HEK293 (cell line): ENCODE results near the gene CCDC85B.
A peak's percentile ranks its signal among the peaks of the same experiment; 100 is the strongest.

Experiments
- CTCF ChIA-PET: fragments of 350-600 bp; formaldehyde crosslinking; extraction: SDS; loops from one replicate; lab custom pipeline; 2021; ENCODE audit warnings: antibody characterized with exemption; lab: Yijun Ruan, JAX
- POLR2A ChIA-PET: fragments of 300-600 bp; formaldehyde crosslinking; extraction: SDS; loops from one replicate; lab custom pipeline; 2020; ENCODE audit warnings: antibody characterized with exemption, inconsistent platforms; lab: Yijun Ruan, JAX
- H3K27ac ChIP-seq: fragments of 200-500 bp; sonication (Bioruptor generic); 2 replicates; pipeline ENCODE4 v1.5.1; 2014; ENCODE audit warnings: low read depth, low read length, control low read depth, inconsistent platforms; ENCODE audit errors: extremely low read depth
- H3K36me3 ChIP-seq, 2 experiments: fragments of 200-500 bp in 1 of 2; sonication (Bioruptor generic) in 1 of 2; 1 replicate in 1 of 2; 2 replicates in 1 of 2; pipeline ENCODE4 v1.5.1; 2014 to 2017; ENCODE audit warnings: inconsistent platforms in 2 of 2, low read length in 2 of 2; ENCODE audit not compliant: control insufficient read depth in 2 of 2, insufficient read depth in 1 of 2
- H3K4me1 ChIP-seq: fragments of 200-500 bp; sonication (Bioruptor generic); 2 replicates; pipeline ENCODE4 v1.5.1; 2014; ENCODE audit warnings: mild to moderate bottlenecking, low read length, inconsistent platforms; ENCODE audit not compliant: control insufficient read depth, insufficient read depth
- H3K4me3 ChIP-seq: 2 replicates; pipeline ENCODE4 v1.5.1; 2011; ENCODE audit warnings: low read depth, mild to moderate bottlenecking, control low read depth, low read length, moderate library complexity
- H3K9me3 ChIP-seq: fragments of 200-500 bp; sonication (Bioruptor generic); 2 replicates; pipeline ENCODE4 v1.5.1; 2014; ENCODE audit warnings: low read depth, low read length, inconsistent platforms; ENCODE audit not compliant: control insufficient read depth, insufficient read depth
- HOXA7 ChIP-seq: sonication (generic); formaldehyde crosslinking; IDR thresholded peaks from 2 replicates; pipeline ENCODE4 v1.8.1; 2022; ENCODE audit warnings: missing genetic modification reagents, borderline replicate concordance
- KLF10 ChIP-seq: fragments of 450-650 bp; IDR thresholded peaks from 2 replicates; pipeline ENCODE4 v1.5.1; 2018; ENCODE audit warnings: missing biosample characterization, mild to moderate bottlenecking, missing genetic modification characterization
- SP7 ChIP-seq: fragments of 450-650 bp; formaldehyde crosslinking; IDR thresholded peaks from 2 replicates; pipeline ENCODE4 v1.5.1; 2016; ENCODE audit warnings: missing biosample characterization, missing genetic modification characterization
- ZBTB17 ChIP-seq: fragments of 450-650 bp; formaldehyde crosslinking; IDR thresholded peaks from 2 replicates; pipeline ENCODE4 v1.5.1; 2016; ENCODE audit warnings: missing biosample characterization, missing genetic modification characterization
- ZBTB20 ChIP-seq: fragments of 450-650 bp; formaldehyde crosslinking; IDR thresholded peaks from 2 replicates; pipeline ENCODE4 v1.5.1; 2016; ENCODE audit warnings: missing biosample characterization, missing genetic modification characterization
- ZBTB8A ChIP-seq: fragments of 450-650 bp; formaldehyde crosslinking; IDR thresholded peaks from 2 replicates; pipeline ENCODE4 v1.5.1; 2016; ENCODE audit warnings: missing biosample characterization, missing genetic modification characterization
- ZFP37 ChIP-seq: fragments of 450-650 bp; formaldehyde crosslinking; IDR thresholded peaks from 2 replicates; pipeline ENCODE4 v1.5.1; 2016; ENCODE audit warnings: missing biosample characterization, missing genetic modification characterization
- ZFP69B ChIP-seq: fragments of 450-650 bp; formaldehyde crosslinking; IDR thresholded peaks from 2 replicates; pipeline ENCODE4 v1.5.1; 2016; ENCODE audit warnings: missing biosample characterization, missing genetic modification characterization
- ZNF16 ChIP-seq: fragments of 450-650 bp; formaldehyde crosslinking; IDR thresholded peaks from 2 replicates; pipeline ENCODE4 v1.5.1; 2016; ENCODE audit warnings: low read depth, missing biosample characterization, missing genetic modification characterization
- ZNF184 ChIP-seq: fragments of 450-650 bp; IDR thresholded peaks from 2 replicates; pipeline ENCODE4 v1.5.1; 2018; ENCODE audit warnings: missing biosample characterization, mild to moderate bottlenecking, missing genetic modification characterization
- ZNF350 ChIP-seq: fragments of 450-650 bp; formaldehyde crosslinking; IDR thresholded peaks from 2 replicates; pipeline ENCODE4 v1.5.0; 2017; ENCODE audit warnings: missing biosample characterization, mild to moderate bottlenecking, missing genetic modification characterization
- ZNF394 ChIP-seq: fragments of 450-650 bp; formaldehyde crosslinking; IDR thresholded peaks from 2 replicates; pipeline ENCODE4 v1.5.1; 2016; ENCODE audit warnings: missing biosample characterization, missing genetic modification characterization, mild to moderate bottlenecking, moderate library complexity, borderline replicate concordance
- ZNF423 ChIP-seq: fragments of 450-650 bp; formaldehyde crosslinking; IDR thresholded peaks from 2 replicates; pipeline ENCODE4 v1.5.1; 2016; ENCODE audit warnings: missing biosample characterization, missing genetic modification characterization
- ZNF514 ChIP-seq: fragments of 450-650 bp; formaldehyde crosslinking; IDR thresholded peaks from 2 replicates; pipeline ENCODE4 v1.5.1; 2016; ENCODE audit warnings: missing biosample characterization, missing genetic modification characterization
- ZNF555 ChIP-seq: fragments of 450-650 bp; formaldehyde crosslinking; conservative IDR thresholded peaks from 2 replicates; pipeline ENCODE4 v1.5.1; 2017; ENCODE audit warnings: missing biosample characterization, mild to moderate bottlenecking, missing genetic modification characterization, inconsistent platforms
- ZNF610 ChIP-seq: fragments of 450-650 bp; formaldehyde crosslinking; IDR thresholded peaks from 2 replicates; pipeline ENCODE4 v1.5.1; 2016; ENCODE audit warnings: missing biosample characterization, missing genetic modification characterization, borderline replicate concordance
- ZNF677 ChIP-seq: fragments of 450-650 bp; IDR thresholded peaks from 2 replicates; pipeline ENCODE4 v1.5.0; 2018; ENCODE audit warnings: missing biosample characterization, mild to moderate bottlenecking, missing genetic modification characterization, moderate library complexity
- ZNF843 ChIP-seq: fragments of 450-650 bp; formaldehyde crosslinking; IDR thresholded peaks from 2 replicates; pipeline ENCODE4 v1.5.1; 2016; ENCODE audit warnings: missing biosample characterization, missing genetic modification characterization
- TF ChIP-seq, protein P1 (sequence below): fragments of 450-650 bp; formaldehyde crosslinking; optimal IDR thresholded peaks from 2 replicates; pipeline ENCODE3; 2016; ENCODE audit warnings: missing biosample characterization, mild to moderate bottlenecking, missing genetic modification characterization
- TF ChIP-seq, protein P2 (sequence below): fragments of 450-650 bp; formaldehyde crosslinking; IDR thresholded peaks from 2 replicates; pipeline ENCODE4 v1.5.1; 2016; ENCODE audit warnings: missing biosample characterization, missing genetic modification characterization, low read depth
- TF ChIP-seq, protein P3 (sequence below): fragments of 450-650 bp; IDR thresholded peaks from 2 replicates; pipeline ENCODE4 v1.5.1; 2018; ENCODE audit warnings: missing biosample characterization, missing genetic modification characterization
- TF ChIP-seq, protein P4 (sequence below): fragments of 450-650 bp; formaldehyde crosslinking; IDR thresholded peaks from 2 replicates; pipeline ENCODE4 v1.5.1; 2016; ENCODE audit warnings: missing biosample characterization, missing genetic modification characterization, borderline replicate concordance
- TF ChIP-seq, protein P5 (sequence below): fragments of 450-650 bp; formaldehyde crosslinking; IDR thresholded peaks from 2 replicates; pipeline ENCODE4 v1.5.1; 2016; ENCODE audit warnings: missing biosample characterization, missing genetic modification characterization
- TF ChIP-seq, protein P6 (sequence below): fragments of 450-650 bp; formaldehyde crosslinking; IDR thresholded peaks from 2 replicates; pipeline ENCODE4 v1.5.0; 2017; ENCODE audit warnings: missing biosample characterization, missing genetic modification characterization, borderline replicate concordance
- TF ChIP-seq, protein P7 (sequence below): fragments of 450-650 bp; formaldehyde crosslinking; IDR thresholded peaks from 2 replicates; pipeline ENCODE4 v1.5.1; 2016; ENCODE audit warnings: missing biosample characterization, missing genetic modification characterization

The CCDC85B gene

DNA sequence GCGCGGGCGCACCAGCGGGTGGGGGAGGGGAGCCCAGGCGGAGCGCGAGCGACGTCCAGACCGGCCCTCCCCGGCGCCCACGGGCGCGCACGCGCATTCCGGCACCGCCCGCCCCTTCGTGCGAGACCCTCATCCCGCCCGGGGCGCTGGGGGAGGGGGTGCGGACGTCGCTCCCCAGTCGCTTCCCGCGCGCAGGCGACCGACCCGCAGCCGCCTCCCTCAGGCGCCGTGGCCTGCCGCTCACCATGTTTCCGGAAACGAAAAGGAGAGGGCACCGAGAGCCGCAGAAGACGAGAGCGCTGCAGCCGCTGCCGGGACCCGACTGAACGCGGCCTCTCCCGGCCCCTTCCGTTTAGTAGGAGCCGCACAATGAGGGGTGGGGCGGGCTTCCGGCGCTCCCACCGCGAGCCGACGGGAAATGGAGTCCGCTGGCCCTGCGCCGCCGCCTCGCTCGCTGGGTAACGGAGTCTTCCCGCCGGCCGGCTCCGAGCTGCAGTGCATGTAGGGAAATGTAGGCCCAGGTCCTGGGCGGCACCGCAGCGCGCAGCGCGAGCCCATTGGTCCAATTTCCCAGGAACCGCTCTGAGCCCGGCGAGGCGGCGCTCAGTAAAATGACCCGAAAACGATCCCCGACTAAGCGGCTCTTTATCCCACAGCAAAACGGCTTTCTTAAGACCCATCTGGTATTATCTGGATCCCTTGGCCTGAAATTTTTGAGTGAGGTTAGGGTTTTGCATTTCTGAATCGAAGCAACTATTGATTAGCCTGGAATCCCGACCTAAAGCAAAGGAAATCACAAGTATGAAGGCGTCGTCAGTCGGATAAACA lies 32.4 kb upstream of the CCDC85B start, which contains the start of gene CFL1:
Gene CFL1 (minus strand): TSS at position 328 of the 828 bp plus-strand sequence. CDS start 81 bp downstream, at position 247.
- ChIA-PET POLR2A (interaction anchor here (0.6 to 6.5 kb wide), 29 partner anchors 9 to 308 kb away, joined by 3 to 121 read pairs (median 4); partner anchors contain the start of genes BANF1, CCDC85B, EIF1AD and FIBP), CTCF (interaction anchor here (0.6 to 6.3 kb wide), 7 partner anchors 12 to 252 kb away, joined by 3 to 118 read pairs (median 4); partner anchors contain the start of genes CCDC85B and FIBP)
- Histone ChIP-seq H3K27ac (peak within 1 kb of the TSS; percentile 92), H3K4me1 (peaks cover 4% of the 10 kb centered on the region; the same call in 1 of the 2 replicates), H3K9me3 (no peaks in the 10 kb centered on the region), H3K4me3 (peak within 1 kb of the TSS; percentile 95), H3K36me3 (peaks cover 0 to 54% of the 10 kb centered on the region in 2 experiments; a peak in 1 of 3 replicates)
- TF ChIP-seq ZNF350 (tag by site-specific recombination) = no peak
- peak; percentile 89 for TF ChIP-seq KLF10 (tag by site-specific recombination)
- peak; percentile 83 for TF ChIP-seq ZBTB17 (tag by site-specific recombination)
- TF ChIP-seq ZNF184 (tag by site-specific recombination) = no peak
- TF ChIP-seq, protein P1, sequence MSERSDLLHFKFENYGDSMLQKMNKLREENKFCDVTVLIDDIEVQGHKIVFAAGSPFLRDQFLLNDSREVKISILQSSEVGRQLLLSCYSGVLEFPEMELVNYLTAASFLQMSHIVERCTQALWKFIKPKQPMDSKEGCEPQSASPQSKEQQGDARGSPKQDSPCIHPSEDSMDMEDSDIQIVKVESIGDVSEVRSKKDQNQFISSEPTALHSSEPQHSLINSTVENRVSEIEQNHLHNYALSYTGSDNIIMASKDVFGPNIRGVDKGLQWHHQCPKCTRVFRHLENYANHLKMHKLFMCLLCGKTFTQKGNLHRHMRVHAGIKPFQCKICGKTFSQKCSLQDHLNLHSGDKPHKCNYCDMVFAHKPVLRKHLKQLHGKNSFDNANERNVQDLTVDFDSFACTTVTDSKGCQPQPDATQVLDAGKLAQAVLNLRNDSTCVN (tag by site-specific recombination) = no peak
- no peak for TF ChIP-seq ZNF555 (tag by site-specific recombination)
- TF ChIP-seq ZNF423 = no peak
- TF ChIP-seq ZBTB8A (tag by site-specific recombination) = 0 out of 2 replicates have a peak, but pooled peaks have one; percentile 20
- TF ChIP-seq SP7 (tag by site-specific recombination) = peak; percentile 38
- TF ChIP-seq, protein P2, sequence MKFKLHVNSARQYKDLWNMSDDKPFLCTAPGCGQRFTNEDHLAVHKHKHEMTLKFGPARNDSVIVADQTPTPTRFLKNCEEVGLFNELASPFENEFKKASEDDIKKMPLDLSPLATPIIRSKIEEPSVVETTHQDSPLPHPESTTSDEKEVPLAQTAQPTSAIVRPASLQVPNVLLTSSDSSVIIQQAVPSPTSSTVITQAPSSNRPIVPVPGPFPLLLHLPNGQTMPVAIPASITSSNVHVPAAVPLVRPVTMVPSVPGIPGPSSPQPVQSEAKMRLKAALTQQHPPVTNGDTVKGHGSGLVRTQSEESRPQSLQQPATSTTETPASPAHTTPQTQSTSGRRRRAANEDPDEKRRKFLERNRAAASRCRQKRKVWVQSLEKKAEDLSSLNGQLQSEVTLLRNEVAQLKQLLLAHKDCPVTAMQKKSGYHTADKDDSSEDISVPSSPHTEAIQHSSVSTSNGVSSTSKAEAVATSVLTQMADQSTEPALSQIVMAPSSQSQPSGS (tag by site-specific recombination) = no peak
- peak; percentile 26 for TF ChIP-seq ZBTB20 (tag by site-specific recombination)
- TF ChIP-seq ZFP69B (tag by site-specific recombination) = no peak
- no peak for TF ChIP-seq ZNF16 (tag by site-specific recombination)
- peak; percentile 79; the same call in 1 of the 2 replicates for TF ChIP-seq ZNF610 (tag by site-specific recombination)
- no peak for TF ChIP-seq ZFP37 (tag by site-specific recombination)
- TF ChIP-seq, protein P3, sequence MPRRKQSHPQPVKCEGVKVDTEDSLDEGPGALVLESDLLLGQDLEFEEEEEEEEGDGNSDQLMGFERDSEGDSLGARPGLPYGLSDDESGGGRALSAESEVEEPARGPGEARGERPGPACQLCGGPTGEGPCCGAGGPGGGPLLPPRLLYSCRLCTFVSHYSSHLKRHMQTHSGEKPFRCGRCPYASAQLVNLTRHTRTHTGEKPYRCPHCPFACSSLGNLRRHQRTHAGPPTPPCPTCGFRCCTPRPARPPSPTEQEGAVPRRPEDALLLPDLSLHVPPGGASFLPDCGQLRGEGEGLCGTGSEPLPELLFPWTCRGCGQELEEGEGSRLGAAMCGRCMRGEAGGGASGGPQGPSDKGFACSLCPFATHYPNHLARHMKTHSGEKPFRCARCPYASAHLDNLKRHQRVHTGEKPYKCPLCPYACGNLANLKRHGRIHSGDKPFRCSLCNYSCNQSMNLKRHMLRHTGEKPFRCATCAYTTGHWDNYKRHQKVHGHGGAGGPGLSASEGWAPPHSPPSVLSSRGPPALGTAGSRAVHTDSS (tag by site-specific recombination) = peak; percentile 45; the same call in 1 of the 2 replicates
- TF ChIP-seq, protein P4, sequence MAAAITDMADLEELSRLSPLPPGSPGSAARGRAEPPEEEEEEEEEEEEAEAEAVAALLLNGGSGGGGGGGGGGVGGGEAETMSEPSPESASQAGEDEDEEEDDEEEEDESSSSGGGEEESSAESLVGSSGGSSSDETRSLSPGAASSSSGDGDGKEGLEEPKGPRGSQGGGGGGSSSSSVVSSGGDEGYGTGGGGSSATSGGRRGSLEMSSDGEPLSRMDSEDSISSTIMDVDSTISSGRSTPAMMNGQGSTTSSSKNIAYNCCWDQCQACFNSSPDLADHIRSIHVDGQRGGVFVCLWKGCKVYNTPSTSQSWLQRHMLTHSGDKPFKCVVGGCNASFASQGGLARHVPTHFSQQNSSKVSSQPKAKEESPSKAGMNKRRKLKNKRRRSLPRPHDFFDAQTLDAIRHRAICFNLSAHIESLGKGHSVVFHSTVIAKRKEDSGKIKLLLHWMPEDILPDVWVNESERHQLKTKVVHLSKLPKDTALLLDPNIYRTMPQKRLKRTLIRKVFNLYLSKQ (tag by site-specific recombination) = no peak
- TF ChIP-seq ZNF394 (tag by site-specific recombination) = peak; percentile 32; the same call in 1 of the 2 replicates
- TF ChIP-seq ZNF677 (tag by site-specific recombination) = 0 out of 2 replicates have a peak, but pooled peaks have one; percentile 8
- TF ChIP-seq HOXA7 (CRISPR knock-in tag) = no peak
- TF ChIP-seq, protein P5, sequence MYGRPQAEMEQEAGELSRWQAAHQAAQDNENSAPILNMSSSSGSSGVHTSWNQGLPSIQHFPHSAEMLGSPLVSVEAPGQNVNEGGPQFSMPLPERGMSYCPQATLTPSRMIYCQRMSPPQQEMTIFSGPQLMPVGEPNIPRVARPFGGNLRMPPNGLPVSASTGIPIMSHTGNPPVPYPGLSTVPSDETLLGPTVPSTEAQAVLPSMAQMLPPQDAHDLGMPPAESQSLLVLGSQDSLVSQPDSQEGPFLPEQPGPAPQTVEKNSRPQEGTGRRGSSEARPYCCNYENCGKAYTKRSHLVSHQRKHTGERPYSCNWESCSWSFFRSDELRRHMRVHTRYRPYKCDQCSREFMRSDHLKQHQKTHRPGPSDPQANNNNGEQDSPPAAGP (tag by site-specific recombination) = peak; percentile 57; the same call in 1 of the 2 replicates
- TF ChIP-seq, protein P6, sequence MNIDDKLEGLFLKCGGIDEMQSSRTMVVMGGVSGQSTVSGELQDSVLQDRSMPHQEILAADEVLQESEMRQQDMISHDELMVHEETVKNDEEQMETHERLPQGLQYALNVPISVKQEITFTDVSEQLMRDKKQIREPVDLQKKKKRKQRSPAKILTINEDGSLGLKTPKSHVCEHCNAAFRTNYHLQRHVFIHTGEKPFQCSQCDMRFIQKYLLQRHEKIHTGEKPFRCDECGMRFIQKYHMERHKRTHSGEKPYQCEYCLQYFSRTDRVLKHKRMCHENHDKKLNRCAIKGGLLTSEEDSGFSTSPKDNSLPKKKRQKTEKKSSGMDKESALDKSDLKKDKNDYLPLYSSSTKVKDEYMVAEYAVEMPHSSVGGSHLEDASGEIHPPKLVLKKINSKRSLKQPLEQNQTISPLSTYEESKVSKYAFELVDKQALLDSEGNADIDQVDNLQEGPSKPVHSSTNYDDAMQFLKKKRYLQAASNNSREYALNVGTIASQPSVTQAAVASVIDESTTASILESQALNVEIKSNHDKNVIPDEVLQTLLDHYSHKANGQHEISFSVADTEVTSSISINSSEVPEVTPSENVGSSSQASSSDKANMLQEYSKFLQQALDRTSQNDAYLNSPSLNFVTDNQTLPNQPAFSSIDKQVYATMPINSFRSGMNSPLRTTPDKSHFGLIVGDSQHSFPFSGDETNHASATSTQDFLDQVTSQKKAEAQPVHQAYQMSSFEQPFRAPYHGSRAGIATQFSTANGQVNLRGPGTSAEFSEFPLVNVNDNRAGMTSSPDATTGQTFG (tag by site-specific recombination) = no peak
- no peak for TF ChIP-seq ZNF514
- TF ChIP-seq, protein P7, sequence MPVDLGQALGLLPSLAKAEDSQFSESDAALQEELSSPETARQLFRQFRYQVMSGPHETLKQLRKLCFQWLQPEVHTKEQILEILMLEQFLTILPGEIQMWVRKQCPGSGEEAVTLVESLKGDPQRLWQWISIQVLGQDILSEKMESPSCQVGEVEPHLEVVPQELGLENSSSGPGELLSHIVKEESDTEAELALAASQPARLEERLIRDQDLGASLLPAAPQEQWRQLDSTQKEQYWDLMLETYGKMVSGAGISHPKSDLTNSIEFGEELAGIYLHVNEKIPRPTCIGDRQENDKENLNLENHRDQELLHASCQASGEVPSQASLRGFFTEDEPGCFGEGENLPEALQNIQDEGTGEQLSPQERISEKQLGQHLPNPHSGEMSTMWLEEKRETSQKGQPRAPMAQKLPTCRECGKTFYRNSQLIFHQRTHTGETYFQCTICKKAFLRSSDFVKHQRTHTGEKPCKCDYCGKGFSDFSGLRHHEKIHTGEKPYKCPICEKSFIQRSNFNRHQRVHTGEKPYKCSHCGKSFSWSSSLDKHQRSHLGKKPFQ = no peak
- peak; percentile 56; the same call in 1 of the 2 replicates for TF ChIP-seq ZNF843 (tag by site-specific recombination)
